22Rv1 (cell line): Measurements from ENCODE around the gene TIGAR.
A peak's percentile ranks its signal among the peaks of the same experiment; 100 is the strongest.

ENCODE experiments used
- H3K27ac ChIP-seq: fragments of 450-650 bp; 2 replicates; pipeline ENCODE4 v1.5.1; 2017
- ZFX ChIP-seq: fragments of 450-650 bp; IDR thresholded peaks from 2 replicates; pipeline ENCODE4 v1.6.1; 2017; ENCODE audit warnings: antibody characterized with exemption, borderline replicate concordance
- TF ChIP-seq, protein P1 (sequence below): fragments of 450-650 bp; IDR thresholded peaks from 2 replicates; pipeline ENCODE4 v1.5.1; 2017; ENCODE audit warnings: mild to moderate bottlenecking

Gene TIGAR

GRCh38 chr12:4312251-4312650, 8.8 kb upstream of the TIGAR start:
- TF ChIP-seq, protein P1, sequence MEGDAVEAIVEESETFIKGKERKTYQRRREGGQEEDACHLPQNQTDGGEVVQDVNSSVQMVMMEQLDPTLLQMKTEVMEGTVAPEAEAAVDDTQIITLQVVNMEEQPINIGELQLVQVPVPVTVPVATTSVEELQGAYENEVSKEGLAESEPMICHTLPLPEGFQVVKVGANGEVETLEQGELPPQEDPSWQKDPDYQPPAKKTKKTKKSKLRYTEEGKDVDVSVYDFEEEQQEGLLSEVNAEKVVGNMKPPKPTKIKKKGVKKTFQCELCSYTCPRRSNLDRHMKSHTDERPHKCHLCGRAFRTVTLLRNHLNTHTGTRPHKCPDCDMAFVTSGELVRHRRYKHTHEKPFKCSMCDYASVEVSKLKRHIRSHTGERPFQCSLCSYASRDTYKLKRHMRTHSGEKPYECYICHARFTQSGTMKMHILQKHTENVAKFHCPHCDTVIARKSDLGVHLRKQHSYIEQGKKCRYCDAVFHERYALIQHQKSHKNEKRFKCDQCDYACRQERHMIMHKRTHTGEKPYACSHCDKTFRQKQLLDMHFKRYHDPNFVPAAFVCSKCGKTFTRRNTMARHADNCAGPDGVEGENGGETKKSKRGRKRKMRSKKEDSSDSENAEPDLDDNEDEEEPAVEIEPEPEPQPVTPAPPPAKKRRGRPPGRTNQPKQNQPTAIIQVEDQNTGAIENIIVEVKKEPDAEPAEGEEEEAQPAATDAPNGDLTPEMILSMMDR, result no peak
- no peak for TF ChIP-seq ZFX
- no peak overlapping the region for H3K27ac ChIP-seq

DNA sequence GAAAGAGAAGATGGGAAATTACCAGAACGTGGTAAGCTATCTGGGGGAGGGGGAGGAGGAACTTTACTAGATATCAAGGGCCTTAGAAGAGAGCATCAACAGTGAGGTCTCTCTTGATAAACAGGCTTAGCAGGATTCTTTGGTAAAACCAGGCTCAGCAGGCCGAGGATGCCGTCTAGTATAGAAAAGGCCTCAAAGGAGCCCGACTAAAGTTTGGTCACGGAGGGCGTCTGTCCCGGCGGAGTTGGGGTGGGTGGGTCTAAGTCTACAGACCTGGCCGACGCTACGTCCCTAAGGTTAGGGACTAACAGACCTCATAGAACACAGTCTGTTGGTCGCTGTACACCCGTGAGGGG, 538 bp upstream of the TIGAR start:
- TF ChIP-seq, protein P1, result no peak
- no peak for TF ChIP-seq ZFX
- H3K27ac ChIP-seq, result 0 out of 2 replicates have a peak overlapping the region, but pooled peaks have one; percentile 25

DNA sequence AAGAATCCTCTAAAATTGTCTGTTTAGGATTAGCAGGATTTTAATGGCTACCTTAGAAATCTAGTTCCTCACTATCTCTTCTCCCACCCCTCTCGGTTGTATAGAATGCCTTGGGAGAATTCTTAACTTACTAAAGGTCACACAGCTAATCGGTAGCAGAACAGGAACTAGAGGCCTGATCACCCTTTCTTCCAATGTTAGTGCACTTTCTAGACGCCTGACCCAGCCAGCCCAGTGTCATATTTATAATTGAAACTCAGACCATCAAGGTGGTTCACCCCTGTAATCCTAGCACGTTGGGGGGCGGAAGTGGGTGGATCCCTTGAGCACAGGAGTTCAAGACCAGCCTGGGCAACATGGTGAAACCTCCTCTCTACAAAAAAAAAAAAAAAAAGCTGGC, 1.7 kb downstream of the TIGAR start:
- TF ChIP-seq, protein P1, result no peak
- no peak for TF ChIP-seq ZFX
- no peak overlapping the region for H3K27ac ChIP-seq

GRCh38 chr12:4323396-4323795, 2.4 kb downstream of the TIGAR start:
- TF ChIP-seq, protein P1, result no peak
- TF ChIP-seq ZFX, result no peak
- H3K27ac ChIP-seq, result no peak overlapping the region

- no peak for TF ChIP-seq ZFX
- TF ChIP-seq, protein P1, result no peak
- H3K27ac ChIP-seq, result no peak overlapping the region
These were observed 3.4 kb downstream of the TIGAR start for GRCh38 chr12:4324366-4324765.

- no peak overlapping the region for H3K27ac ChIP-seq
- TF ChIP-seq ZFX, result no peak
- TF ChIP-seq, protein P1, result no peak
These were observed 5.0 kb downstream of the TIGAR start for GRCh38 chr12:4325966-4326365.

DNA sequence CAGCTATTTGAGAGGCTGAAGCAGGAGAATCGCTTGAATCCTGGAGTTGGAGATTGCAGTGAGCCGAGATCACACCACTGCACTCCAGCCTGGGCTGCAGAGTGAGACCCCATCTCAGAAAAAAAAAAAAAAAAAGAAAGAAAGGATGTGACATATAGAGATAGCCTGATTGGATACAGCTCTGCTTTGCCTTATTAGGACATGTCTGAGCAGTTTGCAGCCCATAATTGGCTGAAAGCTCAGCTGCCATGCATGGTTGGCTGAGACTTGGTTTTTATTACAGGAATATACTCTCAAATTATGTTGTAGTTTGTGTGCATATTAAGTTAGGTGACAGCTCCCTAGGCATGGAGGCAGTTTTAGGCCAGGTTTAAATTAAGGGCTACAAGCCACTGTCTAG, 6.3 kb downstream of the TIGAR start:
- TF ChIP-seq, protein P1, result no peak
- no peak for TF ChIP-seq ZFX
- H3K27ac ChIP-seq, result no peak overlapping the region
